Hepatocyte (in vitro differentiated cells): ENCODE data around the gene GMPS. TPM values are rescaled to one million over a fixed set of nuclear protein-coding genes. Genes with fewer than 3 reads are reported as not detected.
"Not testable (repeated sequence)": the region's sequence is repeated elsewhere in the genome, so short reads cannot be mapped to it uniquely, and the experiment has no call there.

Source experiments
- DNase-seq: peaks from one replicate; pipeline ENCODE4 v3.0.0-alpha.2; 2016; ENCODE audit warnings: low spot score
- H2AFZ ChIP-seq: fragments of 200-600 bp; sonication (generic); 2 replicates; pipeline ENCODE4 v1.6.0; 2016; ENCODE audit warnings: antibody characterized with exemption, mild to moderate bottlenecking
- H3K27ac ChIP-seq: fragments of 200-600 bp; sonication (generic); 2 replicates; pipeline ENCODE4 v1.5.1; 2016; ENCODE audit warnings: mild to moderate bottlenecking
- H3K27me3 ChIP-seq: fragments of 200-600 bp; sonication (generic); 2 replicates; pipeline ENCODE4 v1.6.1; 2016
- H3K36me3 ChIP-seq: fragments of 200-600 bp; sonication (generic); replicated peaks from 2 replicates; pipeline ENCODE4 v1.5.1; 2016; ENCODE audit warnings: low read depth; ENCODE audit not compliant: insufficient read depth
- H3K4me1 ChIP-seq: fragments of 200-600 bp; sonication (generic); 2 replicates; pipeline ENCODE4 v1.5.1; 2016; ENCODE audit warnings: mild to moderate bottlenecking, moderate library complexity; ENCODE audit not compliant: insufficient read depth
- H3K4me2 ChIP-seq: fragments of 200-600 bp; sonication (generic); 2 replicates; pipeline ENCODE4 v1.6.0; 2016
- H3K4me3 ChIP-seq: fragments of 200-600 bp; sonication (generic); 2 replicates; pipeline ENCODE4 v1.5.1; 2016; ENCODE audit warnings: mild to moderate bottlenecking
- H3K79me2 ChIP-seq: fragments of 200-600 bp; sonication (generic); 2 replicates; pipeline ENCODE4 v1.6.0; 2017; ENCODE audit warnings: mild to moderate bottlenecking
- H3K9me2 ChIP-seq: fragments of 200-600 bp; sonication (generic); replicated peaks from 2 replicates; pipeline ENCODE4 v1.6.0; 2017; ENCODE audit warnings: mild to moderate bottlenecking; ENCODE audit not compliant: insufficient read depth
- H3K9me3 ChIP-seq: fragments of 200-600 bp; sonication (generic); 2 replicates; pipeline ENCODE4 v1.5.1; 2016; ENCODE audit warnings: low read depth, mild to moderate bottlenecking
- H4K20me1 ChIP-seq: fragments of 200-600 bp; sonication (generic); 2 replicates; pipeline ENCODE4 v1.6.0; 2016; ENCODE audit warnings: mild to moderate bottlenecking; ENCODE audit not compliant: insufficient read depth, poor library complexity, severe bottlenecking
- EZH2 ChIP-seq: fragments of 200-600 bp; sonication (generic); IDR thresholded peaks from 2 replicates; pipeline ENCODE4 v1.6.1; 2016; ENCODE audit warnings: antibody characterized with exemption, mild to moderate bottlenecking, borderline replicate concordance
- EZH2phosphoT487 ChIP-seq: fragments of 200-600 bp; sonication (generic); IDR thresholded peaks from one replicate; pipeline ENCODE4 v1.6.1; 2018; ENCODE audit warnings: antibody characterized with exemption, mild to moderate bottlenecking, low read depth, moderate library complexity; ENCODE audit not compliant: unreplicated experiment, severe bottlenecking
- WGBS: methylation state at CpG from one replicate; pipeline ENCODE4 v1.1.6; 2016; ENCODE audit warnings: low lambda C conversion rate; ENCODE audit errors: missing lambda C conversion rate; 5-methylcytosine and 5-hydroxymethylcytosine counted together
- polyA plus RNA-seq: library from polyadenylated mRNA; unstranded; fragments of >200 nt; fragmentation: Nextera tagmentation; extraction: Ambion mirVana; gene quantifications from 2 replicates; pipeline ENCODE4 v1.2.1, GENCODE V29; 2016
- total RNA-seq: library from RNA; depleted of rRNA; stranded (reverse); fragments of >200 nt; gene quantifications from 2 replicates; pipeline ENCODE4 v1.2.3, GENCODE V29; 2014
- TF ChIP-seq, protein P1 (sequence below): fragments of 200-600 bp; sonication (generic); IDR thresholded peaks from 2 replicates; pipeline ENCODE4 v1.5.1; 2016; ENCODE audit warnings: antibody characterized with exemption, mild to moderate bottlenecking; ENCODE audit not compliant: poor library complexity

GMPS gene
- total and polyA plus RNA-seq, 2 experiments from 2014 or later = 41.5 to 51.5 TPM

DNA sequence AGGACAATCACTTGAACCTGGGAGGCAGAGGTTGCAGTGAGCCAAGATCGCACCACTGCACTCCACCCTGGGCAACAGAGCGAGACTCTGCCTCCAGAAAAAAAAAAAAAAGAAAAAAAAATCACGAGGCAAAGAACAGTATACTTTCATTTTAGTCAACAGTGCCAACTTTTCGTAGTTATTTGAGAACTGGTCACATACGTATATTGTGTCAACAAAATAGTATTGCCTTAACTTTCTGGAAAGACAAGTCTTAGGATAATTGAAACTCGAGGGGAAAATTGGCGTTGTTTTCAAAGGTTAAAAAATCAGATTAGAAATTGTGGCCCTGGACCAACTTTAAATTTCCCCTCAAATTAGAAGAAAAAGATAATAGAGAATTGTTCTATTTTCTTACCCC lies 13.8 kb downstream of the GMPS start:
- Histone ChIP-seq H3K27ac (no peak overlapping the region), H3K36me3 (no peaks in the 10 kb centered on the region), H3K79me2 (peaks cover 98% of the 10 kb centered on the region), H3K27me3 (no peaks in the 10 kb centered on the region), H2AFZ (no peak overlapping the region), H3K4me2 (no peak overlapping the region), H3K4me3 (no peak overlapping the region), H3K9me2 (no peaks in the 10 kb centered on the region), H3K4me1 (no peaks in the 10 kb centered on the region), H4K20me1 (peaks cover 13% of the 10 kb centered on the region), H3K9me3 (no peaks in the 10 kb centered on the region)
- WGBS = 85% methylated on average over 7 of the region's 7 CpGs
- no peak for DNase-seq
- TF ChIP-seq EZH2phosphoT487 (no peak), EZH2 (no peak)
- TF ChIP-seq, protein P1, sequence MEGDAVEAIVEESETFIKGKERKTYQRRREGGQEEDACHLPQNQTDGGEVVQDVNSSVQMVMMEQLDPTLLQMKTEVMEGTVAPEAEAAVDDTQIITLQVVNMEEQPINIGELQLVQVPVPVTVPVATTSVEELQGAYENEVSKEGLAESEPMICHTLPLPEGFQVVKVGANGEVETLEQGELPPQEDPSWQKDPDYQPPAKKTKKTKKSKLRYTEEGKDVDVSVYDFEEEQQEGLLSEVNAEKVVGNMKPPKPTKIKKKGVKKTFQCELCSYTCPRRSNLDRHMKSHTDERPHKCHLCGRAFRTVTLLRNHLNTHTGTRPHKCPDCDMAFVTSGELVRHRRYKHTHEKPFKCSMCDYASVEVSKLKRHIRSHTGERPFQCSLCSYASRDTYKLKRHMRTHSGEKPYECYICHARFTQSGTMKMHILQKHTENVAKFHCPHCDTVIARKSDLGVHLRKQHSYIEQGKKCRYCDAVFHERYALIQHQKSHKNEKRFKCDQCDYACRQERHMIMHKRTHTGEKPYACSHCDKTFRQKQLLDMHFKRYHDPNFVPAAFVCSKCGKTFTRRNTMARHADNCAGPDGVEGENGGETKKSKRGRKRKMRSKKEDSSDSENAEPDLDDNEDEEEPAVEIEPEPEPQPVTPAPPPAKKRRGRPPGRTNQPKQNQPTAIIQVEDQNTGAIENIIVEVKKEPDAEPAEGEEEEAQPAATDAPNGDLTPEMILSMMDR = no peak

GRCh38 chr3:155885292-155885691 lies 14.8 kb downstream of the GMPS start:
- Histone ChIP-seq H3K4me2 (no peak overlapping the region), H3K79me2 (peaks cover 98% of the 10 kb centered on the region), H3K4me1 (peaks cover 4% of the 10 kb centered on the region), H2AFZ (no peak overlapping the region), H3K27ac (no peak overlapping the region), H3K9me3 (no peaks in the 10 kb centered on the region), H3K9me2 (no peaks in the 10 kb centered on the region), H3K4me3 (no peak overlapping the region), H4K20me1 (peaks cover 13% of the 10 kb centered on the region), H3K27me3 (no peaks in the 10 kb centered on the region), H3K36me3 (no peaks in the 10 kb centered on the region)
- TF ChIP-seq EZH2phosphoT487 (no peak), EZH2 (no peak)
- TF ChIP-seq, protein P1 = no peak
- DNase-seq = no peak

- WGBS = 97% methylated on average over 8 of the region's 8 CpGs
- not testable (repeated sequence) for DNase-seq
Observed at GRCh38 chr3:155886348-155886747, 15.9 kb downstream of the GMPS start.

DNA sequence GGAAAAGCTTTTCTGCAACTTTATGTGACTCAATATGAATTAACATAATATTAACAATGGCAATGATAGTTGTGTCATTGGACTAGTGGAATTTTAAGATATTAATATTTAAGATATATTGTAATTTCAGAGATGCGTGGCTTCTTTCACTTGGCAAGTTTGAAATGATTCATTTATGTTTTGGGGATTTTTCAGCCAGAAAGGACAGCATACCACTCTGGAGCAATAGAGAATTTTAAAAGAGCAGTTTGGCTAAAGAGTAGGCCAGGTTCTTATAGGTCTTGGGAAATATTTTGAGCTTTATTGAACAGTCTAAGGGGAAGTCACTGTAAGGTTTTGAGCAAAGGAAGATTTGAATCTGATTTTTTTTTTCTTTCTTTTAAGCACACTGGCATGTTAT lies 16.5 kb downstream of the GMPS start:
- H3K9me2 ChIP-seq = no peaks in the 10 kb centered on the region
- no peaks in the 10 kb centered on the region for H3K9me3 ChIP-seq
- H3K27me3 ChIP-seq = no peaks in the 10 kb centered on the region
- peaks cover 5% of the 10 kb centered on the region for H3K4me1 ChIP-seq
- DNase-seq = no peak
- 97% methylated on average over 1 of the region's 1 CpG for WGBS
- peaks cover 13% of the 10 kb centered on the region for H4K20me1 ChIP-seq
- H3K79me2 ChIP-seq = peaks cover 98% of the 10 kb centered on the region
- H2AFZ ChIP-seq = no peak overlapping the region
- H3K27ac ChIP-seq = no peak overlapping the region
- TF ChIP-seq EZH2 (no peak), EZH2phosphoT487 (no peak)
- TF ChIP-seq, protein P1 = no peak
- H3K36me3 ChIP-seq = no peaks in the 10 kb centered on the region
- no peak overlapping the region for H3K4me3 ChIP-seq
- H3K4me2 ChIP-seq = no peak overlapping the region

More at GRCh38 chr3:155886348-155886747, 15.9 kb downstream of the GMPS start:
- Histone ChIP-seq H4K20me1 (peaks cover 13% of the 10 kb centered on the region), H3K79me2 (peaks cover 98% of the 10 kb centered on the region)
- not testable (repeated sequence) for H3K9me3 ChIP-seq, H3K36me3 ChIP-seq, H3K9me2 ChIP-seq, H3K27me3 ChIP-seq, H3K4me3 ChIP-seq, H3K27ac ChIP-seq, H3K4me1 ChIP-seq, H2AFZ ChIP-seq, H3K4me2 ChIP-seq
